DND-41 (cell line): ENCODE results near the gene KLHL6.

ENCODE experiments used
- EZH2 ChIP-seq: IDR thresholded peaks from 3 replicates; pipeline ENCODE4 v1.6.1; 2012; ENCODE audit warnings: borderline replicate concordance, low read depth, mild to moderate bottlenecking, moderate library complexity, low read length, inconsistent platforms; ENCODE audit not compliant: severe bottlenecking
- TF ChIP-seq, protein P1 (sequence below): IDR thresholded peaks from 2 replicates; pipeline ENCODE4 v1.5.1; 2012; ENCODE audit warnings: borderline replicate concordance, low read length, moderate library complexity, mild to moderate bottlenecking; ENCODE audit not compliant: poor library complexity, severe bottlenecking; ENCODE audit errors: extremely low read depth

DNA sequence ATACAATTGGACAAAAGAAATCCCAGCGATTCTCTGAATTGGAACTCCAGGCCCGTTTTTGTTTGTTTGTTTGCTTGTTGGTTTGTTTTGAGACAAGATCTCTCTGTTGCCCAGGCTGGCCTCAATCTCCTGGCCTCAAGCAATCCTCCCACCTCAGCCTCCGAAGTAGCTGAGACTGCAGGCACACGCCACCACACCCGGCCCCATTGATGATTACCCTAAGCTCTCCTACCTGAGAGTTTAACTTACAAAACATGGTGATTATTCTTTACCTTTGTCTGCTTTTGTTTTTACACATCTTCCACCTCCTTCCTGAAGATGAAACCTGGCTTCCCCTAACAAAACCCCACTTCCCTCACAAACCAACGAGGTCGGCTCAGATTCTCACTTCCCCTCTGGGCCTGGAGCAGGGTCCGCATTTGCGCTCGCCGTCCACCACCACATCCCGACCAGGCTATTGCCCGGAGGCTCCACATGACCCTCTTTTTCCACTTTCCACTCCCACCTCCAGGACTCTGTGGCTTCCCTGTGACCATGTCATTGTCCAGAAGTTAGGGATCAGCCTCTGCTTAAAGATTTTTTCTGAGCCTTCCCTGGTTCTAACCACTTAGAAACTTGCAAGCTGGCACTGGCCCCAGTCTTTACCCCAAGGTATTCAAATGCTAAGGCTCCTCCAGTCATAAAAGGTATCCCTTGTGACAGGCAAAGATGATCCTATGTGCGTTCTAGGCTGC, 14.8 kb downstream of the KLHL6 start:
- TF ChIP-seq, protein P1, sequence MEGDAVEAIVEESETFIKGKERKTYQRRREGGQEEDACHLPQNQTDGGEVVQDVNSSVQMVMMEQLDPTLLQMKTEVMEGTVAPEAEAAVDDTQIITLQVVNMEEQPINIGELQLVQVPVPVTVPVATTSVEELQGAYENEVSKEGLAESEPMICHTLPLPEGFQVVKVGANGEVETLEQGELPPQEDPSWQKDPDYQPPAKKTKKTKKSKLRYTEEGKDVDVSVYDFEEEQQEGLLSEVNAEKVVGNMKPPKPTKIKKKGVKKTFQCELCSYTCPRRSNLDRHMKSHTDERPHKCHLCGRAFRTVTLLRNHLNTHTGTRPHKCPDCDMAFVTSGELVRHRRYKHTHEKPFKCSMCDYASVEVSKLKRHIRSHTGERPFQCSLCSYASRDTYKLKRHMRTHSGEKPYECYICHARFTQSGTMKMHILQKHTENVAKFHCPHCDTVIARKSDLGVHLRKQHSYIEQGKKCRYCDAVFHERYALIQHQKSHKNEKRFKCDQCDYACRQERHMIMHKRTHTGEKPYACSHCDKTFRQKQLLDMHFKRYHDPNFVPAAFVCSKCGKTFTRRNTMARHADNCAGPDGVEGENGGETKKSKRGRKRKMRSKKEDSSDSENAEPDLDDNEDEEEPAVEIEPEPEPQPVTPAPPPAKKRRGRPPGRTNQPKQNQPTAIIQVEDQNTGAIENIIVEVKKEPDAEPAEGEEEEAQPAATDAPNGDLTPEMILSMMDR, result no peak
- TF ChIP-seq EZH2, result no peak
